ENCODE data around the gene GLTPD2. TPM values are rescaled to one million over a fixed set of nuclear protein-coding genes. Genes with fewer than 3 reads are reported as not detected.

GLTPD2 gene
- total RNA-seq, 1 experiment from 2014 or later = not detected

DNA sequence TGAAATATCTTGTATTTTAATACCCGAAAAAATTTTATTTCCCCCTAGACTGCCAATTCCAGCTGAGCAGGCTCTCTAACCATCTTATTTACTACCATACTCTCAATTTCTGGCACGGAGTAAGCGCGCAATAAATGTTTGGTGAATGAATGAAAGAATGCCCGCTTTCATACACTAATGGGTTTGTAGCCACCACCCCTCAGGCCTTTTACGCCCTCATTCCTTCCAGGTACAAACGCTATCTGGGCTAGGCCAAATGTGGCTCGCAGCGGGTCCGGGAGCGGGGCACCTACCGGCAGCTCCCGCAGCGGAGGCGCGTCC is 17.7 kb downstream of the GLTPD2 start:
- no peak for ATAC-seq
- Histone ChIP-seq H3K4me3 (ENCODE audit: low read depth in 2 of 2, low read length in 2 of 2) (peak overlapping the region; percentile 63 to 71), H3K9me3 (ENCODE audit: control insufficient read depth, insufficient read depth, low read depth, low read length) (no peaks in the 10 kb centered on the region), H3K27ac (ENCODE audit: low read length) (peak overlapping the region; percentile 74), H3K27me3 (ENCODE audit: control insufficient read depth, insufficient read depth, low read length) (no peaks in the 10 kb centered on the region), H3K4me1 (ENCODE audit: control insufficient read depth, insufficient read depth, low read length) (peaks cover 3% of the 10 kb centered on the region; the same call in 1 of the 2 replicates), H3K36me3 (ENCODE audit: control insufficient read depth, insufficient read depth, low read length) (no peaks in the 10 kb centered on the region)
- no TSS peak for BruUV-seq (replicated peaks)
- POLR2A ChIA-PET = interaction anchor here (0.5 to 0.6 kb wide), 2 partner anchors 19 to 247 kb away, joined by 3 read pairs; no protein-coding TSS in a partner anchor
- intact Hi-C loops (cut with micrococcal nuclease; ENCODE audit: unreplicated experiment) (no loop called here), in situ Hi-C loops (cut with HindIII; ENCODE audit: low pct_unique_long_range_greater_than_20kb, low sequenced_read_pairs) (no loop called here)
- TF ChIP-seq, protein P1, sequence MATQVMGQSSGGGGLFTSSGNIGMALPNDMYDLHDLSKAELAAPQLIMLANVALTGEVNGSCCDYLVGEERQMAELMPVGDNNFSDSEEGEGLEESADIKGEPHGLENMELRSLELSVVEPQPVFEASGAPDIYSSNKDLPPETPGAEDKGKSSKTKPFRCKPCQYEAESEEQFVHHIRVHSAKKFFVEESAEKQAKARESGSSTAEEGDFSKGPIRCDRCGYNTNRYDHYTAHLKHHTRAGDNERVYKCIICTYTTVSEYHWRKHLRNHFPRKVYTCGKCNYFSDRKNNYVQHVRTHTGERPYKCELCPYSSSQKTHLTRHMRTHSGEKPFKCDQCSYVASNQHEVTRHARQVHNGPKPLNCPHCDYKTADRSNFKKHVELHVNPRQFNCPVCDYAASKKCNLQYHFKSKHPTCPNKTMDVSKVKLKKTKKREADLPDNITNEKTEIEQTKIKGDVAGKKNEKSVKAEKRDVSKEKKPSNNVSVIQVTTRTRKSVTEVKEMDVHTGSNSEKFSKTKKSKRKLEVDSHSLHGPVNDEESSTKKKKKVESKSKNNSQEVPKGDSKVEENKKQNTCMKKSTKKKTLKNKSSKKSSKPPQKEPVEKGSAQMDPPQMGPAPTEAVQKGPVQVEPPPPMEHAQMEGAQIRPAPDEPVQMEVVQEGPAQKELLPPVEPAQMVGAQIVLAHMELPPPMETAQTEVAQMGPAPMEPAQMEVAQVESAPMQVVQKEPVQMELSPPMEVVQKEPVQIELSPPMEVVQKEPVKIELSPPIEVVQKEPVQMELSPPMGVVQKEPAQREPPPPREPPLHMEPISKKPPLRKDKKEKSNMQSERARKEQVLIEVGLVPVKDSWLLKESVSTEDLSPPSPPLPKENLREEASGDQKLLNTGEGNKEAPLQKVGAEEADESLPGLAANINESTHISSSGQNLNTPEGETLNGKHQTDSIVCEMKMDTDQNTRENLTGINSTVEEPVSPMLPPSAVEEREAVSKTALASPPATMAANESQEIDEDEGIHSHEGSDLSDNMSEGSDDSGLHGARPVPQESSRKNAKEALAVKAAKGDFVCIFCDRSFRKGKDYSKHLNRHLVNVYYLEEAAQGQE (IDR thresholded peaks at IDR 0.05; ENCODE audit: insufficient read depth in 1 of 2, low read depth in 2 of 2, low read length in 1 of 2) = no peak
- no peak for TF ChIP-seq TCF7L2 (IDR thresholded peaks at IDR 0.05; ENCODE audit: low read depth, low read length)
- TF ChIP-seq SIN3A (IDR thresholded peaks at IDR 0.05; ENCODE audit: borderline replicate concordance, insufficient read depth, low read depth, low read length) = no peak
- TF ChIP-seq, protein P2, sequence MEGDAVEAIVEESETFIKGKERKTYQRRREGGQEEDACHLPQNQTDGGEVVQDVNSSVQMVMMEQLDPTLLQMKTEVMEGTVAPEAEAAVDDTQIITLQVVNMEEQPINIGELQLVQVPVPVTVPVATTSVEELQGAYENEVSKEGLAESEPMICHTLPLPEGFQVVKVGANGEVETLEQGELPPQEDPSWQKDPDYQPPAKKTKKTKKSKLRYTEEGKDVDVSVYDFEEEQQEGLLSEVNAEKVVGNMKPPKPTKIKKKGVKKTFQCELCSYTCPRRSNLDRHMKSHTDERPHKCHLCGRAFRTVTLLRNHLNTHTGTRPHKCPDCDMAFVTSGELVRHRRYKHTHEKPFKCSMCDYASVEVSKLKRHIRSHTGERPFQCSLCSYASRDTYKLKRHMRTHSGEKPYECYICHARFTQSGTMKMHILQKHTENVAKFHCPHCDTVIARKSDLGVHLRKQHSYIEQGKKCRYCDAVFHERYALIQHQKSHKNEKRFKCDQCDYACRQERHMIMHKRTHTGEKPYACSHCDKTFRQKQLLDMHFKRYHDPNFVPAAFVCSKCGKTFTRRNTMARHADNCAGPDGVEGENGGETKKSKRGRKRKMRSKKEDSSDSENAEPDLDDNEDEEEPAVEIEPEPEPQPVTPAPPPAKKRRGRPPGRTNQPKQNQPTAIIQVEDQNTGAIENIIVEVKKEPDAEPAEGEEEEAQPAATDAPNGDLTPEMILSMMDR (IDR thresholded peaks at IDR 0.05) = no peak
- no peak for TF ChIP-seq POLR2AphosphoS5 (IDR thresholded peaks at IDR 0.05; ENCODE audit: low read depth, low read length)
- DNase-seq (ENCODE audit: low read depth, low spot score) = no peak
- CTCF ChIA-PET = no interaction called here

DNA sequence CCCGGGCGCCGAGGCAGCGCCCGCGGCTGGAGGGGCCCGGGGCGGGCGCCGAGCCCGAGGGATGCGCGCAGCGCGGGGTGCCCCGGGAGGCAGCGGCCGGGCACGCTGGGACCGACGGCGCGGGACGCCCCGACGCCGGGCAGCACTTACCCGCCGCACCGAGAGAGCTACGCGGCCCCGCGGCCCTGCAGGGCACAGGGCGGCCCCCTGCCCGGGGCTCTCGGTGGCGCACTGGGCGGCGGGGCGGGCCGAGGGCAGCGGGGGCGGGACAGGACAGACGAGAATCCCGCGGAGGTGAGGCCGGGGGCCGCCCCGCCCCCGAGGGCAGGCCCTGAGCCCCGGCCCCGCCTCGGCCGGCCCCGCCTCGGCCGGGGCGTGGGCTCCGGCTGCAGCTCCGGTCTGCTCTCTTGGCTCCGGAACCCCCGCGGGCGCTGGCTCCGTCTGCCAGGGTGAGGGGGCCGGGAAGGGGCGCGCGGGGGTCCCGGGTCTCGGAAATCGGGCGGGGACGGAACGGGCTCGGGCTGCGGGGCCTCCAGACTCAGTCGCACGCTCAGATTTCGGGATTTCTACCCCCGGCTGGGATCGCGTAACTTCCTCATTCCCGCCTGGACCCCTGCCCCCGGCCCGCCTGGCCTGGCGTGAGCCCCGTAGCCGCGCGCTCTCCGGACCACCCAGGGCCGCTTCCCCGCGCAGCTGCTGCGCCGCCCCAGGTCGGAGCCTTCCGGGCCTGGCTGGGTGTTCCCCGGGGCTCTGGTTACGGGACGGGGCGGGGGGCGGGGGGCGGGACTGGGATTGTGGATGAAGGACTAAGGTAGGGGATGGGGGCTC is 18.2 kb downstream of the GLTPD2 start, which contains the start of gene PLD2:
PLD2 (plus strand) TSS at position 376 of the 828 bp plus-strand sequence. CDS start 621 bp downstream, outside the sequence.
- POLR2A ChIA-PET = interaction anchor here (0.5 to 0.6 kb wide), 2 partner anchors 18 to 248 kb away, joined by 3 read pairs; no protein-coding TSS in a partner anchor
- TF ChIP-seq, protein P1 (IDR thresholded peaks at IDR 0.05; ENCODE audit: insufficient read depth in 1 of 2, low read depth in 2 of 2, low read length in 1 of 2) = no peak
- TF ChIP-seq TCF7L2 (IDR thresholded peaks at IDR 0.05; ENCODE audit: low read depth, low read length) (no peak), SIN3A (IDR thresholded peaks at IDR 0.05; ENCODE audit: borderline replicate concordance, insufficient read depth, low read depth, low read length) (no peak), POLR2AphosphoS5 (IDR thresholded peaks at IDR 0.05; ENCODE audit: low read depth, low read length) (peak; percentile 32; the same call in 1 of the 2 replicates)
- TF ChIP-seq, protein P2 (IDR thresholded peaks at IDR 0.05) = no peak
- no peaks in the 10 kb centered on the region for H3K9me3 ChIP-seq (ENCODE audit: control insufficient read depth, insufficient read depth, low read depth, low read length)
- in situ Hi-C loops (cut with HindIII; ENCODE audit: low pct_unique_long_range_greater_than_20kb, low sequenced_read_pairs) (no loop called here), intact Hi-C loops (cut with micrococcal nuclease; ENCODE audit: unreplicated experiment) (no loop called here)
- peak within 1 kb of the TSS; percentile 74 for H3K27ac ChIP-seq (ENCODE audit: low read length)
- BruUV-seq (replicated peaks) = no TSS peak
- H3K36me3 ChIP-seq (ENCODE audit: control insufficient read depth, insufficient read depth, low read length) = no peaks in the 10 kb centered on the region
- H3K4me3 ChIP-seq (ENCODE audit: low read depth in 2 of 2, low read length in 2 of 2) = peak within 1 kb of the TSS; percentile 63 to 71
- CTCF ChIA-PET = no interaction called here
- no peaks in the 10 kb centered on the region for H3K27me3 ChIP-seq (ENCODE audit: control insufficient read depth, insufficient read depth, low read length)
- H3K4me1 ChIP-seq (ENCODE audit: control insufficient read depth, insufficient read depth, low read length) = peaks cover 3% of the 10 kb centered on the region; the same call in 1 of the 2 replicates
- DNase-seq (ENCODE audit: low read depth, low spot score) (no peak), ATAC-seq (peak; percentile 99)

Data from Panc1 (cell line).